Neural crest cell (in vitro differentiated cells): ENCODE data around the gene RBBP8NL. TPM values are rescaled to one million over a fixed set of nuclear protein-coding genes. Genes with fewer than 3 reads are reported as not detected.

ENCODE experiments used
- DNase-seq: peaks from one replicate; pipeline ENCODE4 v3.0.0; 2021; ENCODE audit warnings: low read depth, mixed read lengths, low spot score
- H3K27ac Mint-ChIP-seq: one replicate; pipeline ENCODE4 v1.8.0; 2021; ENCODE audit warnings: mild to moderate bottlenecking, mixed read lengths; ENCODE audit not compliant: unreplicated experiment
- H3K27me3 Mint-ChIP-seq: 2 replicates; pipeline ENCODE4 v1.8.0; 2021; ENCODE audit warnings: low read depth, mild to moderate bottlenecking, mixed read lengths
- H3K36me3 Mint-ChIP-seq: 2 replicates; pipeline ENCODE4 v1.8.0; 2021; ENCODE audit warnings: low read depth, mild to moderate bottlenecking, mixed read lengths
- H3K4me1 Mint-ChIP-seq: 2 replicates; pipeline ENCODE4 v1.8.0; 2021; ENCODE audit warnings: mixed read lengths
- H3K4me3 Mint-ChIP-seq: one replicate; pipeline ENCODE4 v1.8.0; 2021; ENCODE audit warnings: mild to moderate bottlenecking, mixed read lengths
- H3K9me3 Mint-ChIP-seq: 2 replicates; pipeline ENCODE4 v1.8.0; 2021; ENCODE audit warnings: mixed read lengths
- total RNA-seq: library from RNA; stranded (reverse); gene quantifications from 2 replicates; pipeline ENCODE4 v1.2.1, GENCODE V29; 2021
- TF ChIP-seq, protein P1 (sequence below): fragments of 200-600 bp; sonication (generic); conservative IDR thresholded peaks from 2 replicates; pipeline ENCODE4 v1.5.0; 2021; ENCODE audit warnings: antibody characterized with exemption, mild to moderate bottlenecking

The RBBP8NL gene
- total RNA-seq, 1 donor from 2014 or later: not detected

DNA sequence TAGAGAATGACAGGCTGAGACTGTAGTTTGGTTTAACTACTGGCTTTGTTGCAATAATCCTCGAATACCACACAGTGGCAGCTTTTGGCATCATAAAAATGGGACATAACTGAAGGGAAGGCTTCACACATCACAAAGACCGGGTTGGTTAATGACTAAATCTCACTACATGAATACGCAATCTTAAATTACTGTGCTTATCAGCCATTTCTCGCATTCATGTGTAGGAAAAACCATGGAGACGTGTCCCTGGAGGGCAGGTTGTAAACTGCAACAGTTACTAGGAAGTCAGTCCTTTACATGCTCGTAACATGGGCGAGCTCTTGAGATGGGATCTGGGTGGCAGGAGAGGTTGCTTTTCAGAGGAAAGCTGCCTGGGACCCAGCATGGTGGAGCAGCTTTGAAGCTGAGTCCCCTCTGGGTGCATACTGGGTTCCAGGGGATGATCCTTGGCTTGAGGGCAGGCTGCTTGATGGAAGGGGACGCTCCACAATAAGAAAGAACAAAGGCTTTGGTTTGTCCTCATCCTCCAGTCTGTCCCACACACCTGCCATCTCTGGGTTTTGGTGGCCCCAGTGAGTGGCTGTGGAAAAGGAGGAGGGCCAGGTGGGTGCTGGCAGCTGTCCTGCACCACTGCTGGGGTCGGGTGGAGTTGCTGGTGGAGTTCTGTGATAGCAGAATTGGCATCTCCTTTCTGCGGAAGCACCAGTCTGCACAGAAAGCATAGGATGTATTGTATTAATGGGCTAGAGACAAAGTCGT, 38.3 kb downstream of the RBBP8NL start:
- Mint-ChIP-seq H3K27me3 (no peaks in the 10 kb centered on the region), H3K4me3 (peak overlapping the region; percentile 92), H3K36me3 (peaks cover 4% of the 10 kb centered on the region), H3K9me3 (no peaks in the 10 kb centered on the region), H3K4me1 (peaks cover 36% of the 10 kb centered on the region), H3K27ac (no peak overlapping the region)
- no peak for DNase-seq
- TF ChIP-seq, protein P1, sequence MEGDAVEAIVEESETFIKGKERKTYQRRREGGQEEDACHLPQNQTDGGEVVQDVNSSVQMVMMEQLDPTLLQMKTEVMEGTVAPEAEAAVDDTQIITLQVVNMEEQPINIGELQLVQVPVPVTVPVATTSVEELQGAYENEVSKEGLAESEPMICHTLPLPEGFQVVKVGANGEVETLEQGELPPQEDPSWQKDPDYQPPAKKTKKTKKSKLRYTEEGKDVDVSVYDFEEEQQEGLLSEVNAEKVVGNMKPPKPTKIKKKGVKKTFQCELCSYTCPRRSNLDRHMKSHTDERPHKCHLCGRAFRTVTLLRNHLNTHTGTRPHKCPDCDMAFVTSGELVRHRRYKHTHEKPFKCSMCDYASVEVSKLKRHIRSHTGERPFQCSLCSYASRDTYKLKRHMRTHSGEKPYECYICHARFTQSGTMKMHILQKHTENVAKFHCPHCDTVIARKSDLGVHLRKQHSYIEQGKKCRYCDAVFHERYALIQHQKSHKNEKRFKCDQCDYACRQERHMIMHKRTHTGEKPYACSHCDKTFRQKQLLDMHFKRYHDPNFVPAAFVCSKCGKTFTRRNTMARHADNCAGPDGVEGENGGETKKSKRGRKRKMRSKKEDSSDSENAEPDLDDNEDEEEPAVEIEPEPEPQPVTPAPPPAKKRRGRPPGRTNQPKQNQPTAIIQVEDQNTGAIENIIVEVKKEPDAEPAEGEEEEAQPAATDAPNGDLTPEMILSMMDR: peak; percentile 32

DNA sequence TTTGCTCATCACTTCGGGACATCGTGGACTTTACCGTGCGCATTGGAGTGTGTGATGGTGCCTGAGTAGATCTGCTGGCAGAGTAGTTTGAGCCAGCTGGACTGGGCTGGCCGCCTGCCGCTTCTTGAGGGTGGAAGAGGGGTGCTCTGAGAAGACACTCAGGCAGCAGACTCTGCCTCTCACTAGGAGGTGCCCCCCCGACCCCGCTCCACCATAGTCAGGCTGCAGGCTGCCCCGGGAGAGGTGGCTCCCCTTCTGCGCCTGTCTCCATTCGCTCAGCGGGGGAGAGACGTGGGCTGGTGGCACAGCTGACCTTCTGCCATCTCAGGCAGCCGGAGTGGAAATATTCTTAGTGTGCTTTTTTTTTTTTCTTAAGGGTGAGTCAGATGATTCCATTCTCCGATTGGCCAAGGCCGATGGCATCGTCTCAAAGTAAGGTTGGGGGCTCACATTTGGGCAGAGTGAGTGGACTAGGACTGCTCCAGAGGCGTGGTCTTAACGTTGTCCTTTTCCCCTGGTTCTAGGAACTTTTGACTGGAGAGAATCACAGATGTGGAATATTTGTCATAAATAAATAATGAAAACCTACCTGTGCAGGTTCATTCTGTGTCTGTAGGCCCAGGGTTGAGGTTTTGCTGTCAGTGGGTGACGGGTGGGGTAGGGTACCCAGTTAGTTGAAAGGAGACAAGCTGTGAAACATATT, 39.3 kb downstream of the RBBP8NL start:
- no peaks in the 10 kb centered on the region for H3K27me3 Mint-ChIP-seq
- H3K27ac Mint-ChIP-seq: peak overlapping the region; percentile 35
- peaks cover 36% of the 10 kb centered on the region for H3K4me1 Mint-ChIP-seq
- H3K9me3 Mint-ChIP-seq: no peaks in the 10 kb centered on the region
- peak overlapping the region; percentile 92 for H3K4me3 Mint-ChIP-seq
- H3K36me3 Mint-ChIP-seq: peaks cover 4% of the 10 kb centered on the region
- TF ChIP-seq, protein P1: no peak
- no peak for DNase-seq

DNA sequence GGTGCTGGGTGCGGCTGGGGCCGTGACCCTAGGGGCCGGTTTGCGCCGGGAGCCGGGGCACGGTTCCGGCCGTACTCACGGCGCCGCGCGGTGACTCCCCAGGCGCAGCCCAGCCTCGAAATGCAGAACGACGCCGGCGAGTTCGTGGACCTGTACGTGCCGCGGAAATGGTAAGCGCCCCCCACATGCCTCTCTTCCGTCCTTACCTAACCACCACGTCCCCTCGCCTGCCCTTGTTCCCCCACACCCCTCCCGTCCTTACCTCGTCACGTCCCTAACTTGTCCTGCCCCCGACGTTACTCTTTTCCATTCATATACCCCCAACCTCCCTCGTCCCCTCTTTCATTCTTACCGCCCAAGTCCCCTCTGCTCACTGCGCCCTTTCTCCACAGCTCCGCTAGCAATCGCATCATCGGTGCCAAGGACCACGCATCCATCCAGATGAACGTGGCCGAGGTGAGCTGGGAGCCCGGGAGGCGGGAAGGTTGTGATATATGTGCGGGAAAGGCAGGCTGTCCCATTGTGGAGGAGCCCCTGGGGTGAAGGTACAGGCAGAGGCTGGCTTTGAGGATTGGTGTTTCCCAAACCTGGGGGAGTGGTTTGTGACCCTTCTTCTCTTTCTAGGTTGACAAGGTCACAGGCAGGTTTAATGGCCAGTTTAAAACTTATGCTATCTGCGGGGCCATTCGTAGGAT, 40.0 kb downstream of the RBBP8NL start:
- Mint-ChIP-seq H3K27ac (peak overlapping the region; percentile 62), H3K4me3 (peak overlapping the region; percentile 92), H3K4me1 (peaks cover 36% of the 10 kb centered on the region), H3K27me3 (no peaks in the 10 kb centered on the region), H3K36me3 (peaks cover 9% of the 10 kb centered on the region), H3K9me3 (no peaks in the 10 kb centered on the region)
- no peak for DNase-seq
- TF ChIP-seq, protein P1: no peak

DNA sequence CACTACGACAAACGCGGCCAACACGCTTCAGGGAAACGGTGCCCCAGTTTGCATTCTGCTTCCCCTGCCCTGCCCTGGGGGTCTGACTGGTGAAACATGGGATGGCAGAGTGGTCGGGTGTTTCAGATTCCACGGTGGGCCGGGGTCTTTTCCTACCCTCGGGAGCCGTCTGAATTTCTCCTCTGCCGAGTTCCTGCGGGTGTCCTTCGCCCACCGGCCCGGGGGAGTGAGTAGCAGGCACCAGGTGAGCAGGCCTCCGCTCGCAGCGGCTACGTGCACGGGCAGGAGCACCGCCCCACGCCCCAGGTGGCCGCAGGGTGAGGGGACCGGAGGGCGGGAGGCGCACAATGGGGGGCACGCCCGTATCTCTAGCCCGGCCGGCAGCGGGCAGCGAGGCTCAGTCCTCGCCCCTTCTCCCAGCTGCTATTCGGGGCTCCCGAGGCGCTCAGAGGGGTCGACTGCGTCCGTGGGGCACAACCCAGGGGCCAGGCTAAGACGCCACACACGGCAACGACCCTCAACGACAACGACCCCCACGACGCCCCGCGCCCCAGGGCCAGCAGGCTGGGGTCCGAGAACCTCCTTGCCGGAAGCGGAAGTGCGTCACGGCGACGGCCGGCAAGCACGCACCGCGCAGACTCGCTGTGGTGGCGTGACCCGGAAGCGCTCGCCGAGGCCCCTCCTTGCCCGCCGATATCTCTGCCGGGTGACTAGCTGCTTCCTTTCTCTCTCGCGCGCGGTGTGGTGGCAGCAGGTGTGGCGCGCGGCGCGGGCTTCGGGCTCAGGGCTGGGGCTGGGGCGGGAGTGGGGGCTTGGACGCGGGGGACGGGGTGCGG, 40.7 kb downstream of the RBBP8NL start, which contains the start of gene RPS21:
TSS of gene RPS21 (plus strand) at position 721 of the 836 bp plus-strand sequence. CDS start 236 bp downstream, outside the sequence.
- TF ChIP-seq, protein P1: no peak
- Mint-ChIP-seq H3K4me1 (peaks cover 42% of the 10 kb centered on the region), H3K9me3 (peaks cover 5% of the 10 kb centered on the region), H3K27me3 (no peaks in the 10 kb centered on the region), H3K4me3 (peak within 1 kb of the TSS; percentile 92), H3K36me3 (peaks cover 16% of the 10 kb centered on the region), H3K27ac (peak within 1 kb of the TSS; percentile 88)
- peak; percentile 83 for DNase-seq
